ENCODE measurements around the gene COLEC11.
A peak's percentile ranks its signal among the peaks of the same experiment; 100 is the strongest.

COLEC11 gene

GRCh38 chr2:3639653-3640052 lies 44.7 kb downstream of the COLEC11 start:
- no peak for DNase-seq

GRCh38 chr2:3641181-3641580 lies 46.3 kb downstream of the COLEC11 start:
- DNase-seq, result no peak

GRCh38 chr2:3641841-3642421 lies 47.0 kb downstream of the COLEC11 start:
- no peak for DNase-seq

- no peak for DNase-seq
Observed at GRCh38 chr2:3642521-3643215, 47.8 kb downstream of the COLEC11 start.

GRCh38 chr2:3643371-3644245 lies 48.7 kb downstream of the COLEC11 start:
- DNase-seq, result no peak

GRCh38 chr2:3644246-3644525 lies 49.3 kb downstream of the COLEC11 start:
- DNase-seq, result peak in 1 of 2 experiments; percentile 4

GRCh38 chr2:3644891-3645605 lies 50.1 kb downstream of the COLEC11 start:
- DNase-seq, result no peak

GRCh38 chr2:3645745-3646389 lies 51.0 kb downstream of the COLEC11 start:
- no peak for DNase-seq

- DNase-seq, result no peak
Observed at GRCh38 chr2:3646446-3646845, 51.5 kb downstream of the COLEC11 start.

GRCh38 chr2:3647246-3647645 lies 52.3 kb downstream of the COLEC11 start:
- no peak for DNase-seq

GRCh38 chr2:3647831-3648651 lies 53.1 kb downstream of the COLEC11 start:
- DNase-seq, result no peak

GRCh38 chr2:3648652-3649177 lies 53.8 kb downstream of the COLEC11 start:
- no peak for DNase-seq

GRCh38 chr2:3649581-3649980 lies 54.7 kb downstream of the COLEC11 start:
- DNase-seq, result no peak

- no peak for DNase-seq
Observed at GRCh38 chr2:3650140-3650920, 55.4 kb downstream of the COLEC11 start.

GRCh38 chr2:3651691-3652648 lies 57.1 kb downstream of the COLEC11 start:
- DNase-seq, result peak; percentile 40 to 43

GRCh38 chr2:3652896-3653625 lies 58.1 kb downstream of the COLEC11 start:
- DNase-seq, result no peak

GRCh38 chr2:3654011-3654410 lies 59.1 kb downstream of the COLEC11 start:
- DNase-seq, result no peak

- no peak for DNase-seq
Observed at GRCh38 chr2:3654531-3655225, 59.8 kb downstream of the COLEC11 start.
